K562 (cell line): Measurements from ENCODE around the gene RASL11A. TPM values are rescaled to one million over a fixed set of nuclear protein-coding genes. Genes with fewer than 3 reads are reported as not detected.

Source experiments
- ARNT ChIP-seq, 2 experiments: fragments of 450-650 bp; IDR thresholded peaks; 2 replicates each; pipeline ENCODE4 v1.6.1; 2016; ENCODE audit warnings: mild to moderate bottlenecking in 1 of 2
- BMI1 ChIP-seq: fragments of 150-350 bp; IDR thresholded peaks from 2 replicates; pipeline ENCODE4 v1.6.1; 2014; ENCODE audit warnings: low read length
- CHCHD3 ChIP-seq: fragments of 250-450 bp; sonication (Bioruptor Pico); IDR thresholded peaks from 2 replicates; pipeline ENCODE4 v2.1.2; 2022; ENCODE audit warnings: mild to moderate bottlenecking
- CSDE1 ChIP-seq, 2 experiments: fragments of 450-650 bp; IDR thresholded peaks; 2 replicates each; pipeline ENCODE4 v1.6.1; 2016; ENCODE audit warnings: mild to moderate bottlenecking in 1 of 2
- DACH1 ChIP-seq: fragments of 450-650 bp; IDR thresholded peaks from 2 replicates; pipeline ENCODE4 v1.6.1; 2018; ENCODE audit not compliant: partially characterized antibody
- ELF1 ChIP-seq: fragments of 200-800 bp; sonication (Bioruptor generic); IDR thresholded peaks from 2 replicates; pipeline ENCODE4 v1.6.1; 2016; ENCODE audit warnings: missing genetic modification characterization, missing compliant biosample characterization
- EP400 ChIP-seq: fragments of 450-650 bp; IDR thresholded peaks from 2 replicates; pipeline ENCODE4 v1.6.1; 2017; ENCODE audit warnings: antibody characterized with exemption, mild to moderate bottlenecking, moderate library complexity
- EZH2 ChIP-seq: IDR thresholded peaks from 2 replicates; pipeline ENCODE4 v1.6.1; 2012; ENCODE audit warnings: low read depth, mild to moderate bottlenecking, inconsistent platforms, low read length, borderline replicate concordance
- FOSL1 ChIP-seq: fragments of 200-800 bp; sonication (Bioruptor generic); conservative IDR thresholded peaks from 2 replicates; pipeline ENCODE4 v1.6.1; 2016; ENCODE audit warnings: missing genetic modification characterization, missing compliant biosample characterization
- GABPB2 ChIP-seq: fragments of 250-450 bp; sonication (Bioruptor Pico); conservative IDR thresholded peaks from 2 replicates; pipeline ENCODE4 v1.5.1; 2021; ENCODE audit warnings: mild to moderate bottlenecking
- GTF2F1 ChIP-seq: IDR thresholded peaks from 2 replicates; pipeline ENCODE4 v1.6.1; 2011; ENCODE audit warnings: low read depth, low read length, improper control_type of control experiment
- L3MBTL2 ChIP-seq: fragments of 450-650 bp; IDR thresholded peaks from 2 replicates; pipeline ENCODE4 v1.6.1; 2016; ENCODE audit warnings: mild to moderate bottlenecking, moderate library complexity
- LARP7 ChIP-seq: fragments of 450-650 bp; IDR thresholded peaks from 2 replicates; pipeline ENCODE4 v1.6.1; 2016
- MLX ChIP-seq, 2 experiments: fragments of 450-650 bp in 1 of 2; sonication (generic) in 1 of 2; formaldehyde crosslinking; conservative IDR thresholded peaks; 2 replicates each; pipeline versions ENCODE4 v1.4.0 to v1.8.1; 2020 to 2022; ENCODE audit warnings: mild to moderate bottlenecking in 1 of 2, missing genetic modification reagents in 1 of 2
- NR4A1 ChIP-seq, 2 experiments: fragments of 250-450 bp in 1 of 2; fragments of 450-650 bp in 1 of 2; sonication (Bioruptor Pico) in 1 of 2; IDR thresholded peaks; 2 replicates each; pipeline versions ENCODE4 v1.4.0 to v1.6.1; 2016 to 2020; ENCODE audit warnings: mild to moderate bottlenecking in 2 of 2, missing compliant biosample characterization in 1 of 2, missing genetic modification characterization in 1 of 2, moderate library complexity in 1 of 2
- PURB ChIP-seq: sonication (generic); formaldehyde crosslinking; IDR thresholded peaks from 2 replicates; pipeline ENCODE4 v1.9.0; 2021; ENCODE audit warnings: low read depth, mild to moderate bottlenecking, missing genetic modification reagents
- REST ChIP-seq, 2 experiments: fragments of 450-650 bp; formaldehyde crosslinking in 1 of 2; IDR thresholded peaks; 2 replicates each; pipeline versions ENCODE4 v1.4.0 to v1.6.1; 2014 to 2020; ENCODE audit warnings: mild to moderate bottlenecking in 2 of 2, borderline replicate concordance in 1 of 2, low read depth in 1 of 2
- SREBF2 ChIP-seq: sonication (generic); formaldehyde crosslinking; IDR thresholded peaks from 2 replicates; pipeline ENCODE4 v1.4.0; 2020; ENCODE audit warnings: mild to moderate bottlenecking, missing genetic modification reagents
- TFAM ChIP-seq: fragments of 250-450 bp; sonication (Bioruptor Pico); conservative IDR thresholded peaks from 2 replicates; pipeline ENCODE4 v1.5.0; 2021; ENCODE audit warnings: mild to moderate bottlenecking, moderate library complexity
- ZFP1 ChIP-seq: fragments of 450-650 bp; formaldehyde crosslinking; IDR thresholded peaks from 2 replicates; pipeline ENCODE4 v1.4.0; 2020; ENCODE audit warnings: mild to moderate bottlenecking, mixed read lengths
- ZNF589 ChIP-seq: fragments of 200-800 bp; sonication (Bioruptor generic); IDR thresholded peaks from 2 replicates; pipeline ENCODE4 v1.6.1; 2016; ENCODE audit warnings: low read depth, missing genetic modification characterization, missing compliant biosample characterization
- polyA plus RNA-seq, 8 experiments: library from polyadenylated mRNA; depleted of rRNA in 4 of 8; stranded (reverse) in 5 of 8; unstranded in 3 of 8; fragments of >200 nt; fragmentation: Nextera tagmentation in 2 of 8; fragmentation: Illumina TruSeq in 1 of 8; extraction: Ambion mirVana in 2 of 8; extraction: Trizol in 1 of 8; gene quantifications; 2 replicates each; pipeline versions ENCODE4 v1.2.1 to v1.2.3, GENCODE V29; 2011 to 2014; ENCODE audit warnings: inconsistent platforms in 1 of 8, missing spikeins in 1 of 8
- total RNA-seq, 7 experiments: library from RNA; depleted of rRNA in 6 of 7; stranded (reverse); fragments of >200 nt in 6 of 7; fragmentation: Illumina TruSeq in 2 of 7; extraction: Trizol in 2 of 7; gene quantifications; 2 replicates each; pipeline versions ENCODE4 v1.2.1 to v1.2.3, GENCODE V29; 2011 to 2021; ENCODE audit warnings: low replicate concordance in 1 of 7

Gene RASL11A
- total and polyA plus RNA-seq, 9 of the 15 experiments (the other 6 are each of a cell fraction or from before 2014, with no cell fraction given) = 0.11 to 2.2 (median 1.5) TPM; not detected in 1

GRCh38 chr13:27270594-27271520, at the start of gene RASL11A (continued):
- TF ChIP-seq REST (IDR thresholded peaks at IDR 0.05; ENCODE audit: borderline replicate concordance) = no peak
- no peak for TF ChIP-seq REST (CRISPR knock-in tag; IDR thresholded peaks at IDR 0.05; ENCODE audit: low read depth)
- TF ChIP-seq PURB (CRISPR knock-in tag) = no peak
- TF ChIP-seq ELF1 (tag) = no peak
- no peak for TF ChIP-seq ZFP1 (CRISPR knock-in tag)
- TF ChIP-seq FOSL1 (tag) = no peak
- no peak for TF ChIP-seq CHCHD3
- TF ChIP-seq MLX (CRISPR knock-in tag; conservative IDR thresholded peaks at IDR 0.05) = no peak
- TF ChIP-seq NR4A1 (CRISPR knock-in tag; IDR thresholded peaks at IDR 0.05) = no peak
- TF ChIP-seq NR4A1 (tag; IDR thresholded peaks at IDR 0.05) = no peak
- no peak for TF ChIP-seq CSDE1 (IDR thresholded peaks at IDR 0.05)
- TF ChIP-seq SREBF2 (CRISPR knock-in tag) = no peak
- TF ChIP-seq EZH2 = no peak
- no peak for TF ChIP-seq TFAM
- no peak for TF ChIP-seq GABPB2
- TF ChIP-seq LARP7 = no peak
- TF ChIP-seq ARNT (IDR thresholded peaks at IDR 0.05) = no peak
- no peak for TF ChIP-seq ZNF589 (CRISPR knock-in tag)
- peak; percentile 62 for TF ChIP-seq L3MBTL2
- no peak for TF ChIP-seq EP400
- no peak for TF ChIP-seq BMI1
- no peak for TF ChIP-seq GTF2F1
- TF ChIP-seq DACH1 = no peak
